K562 (cell line): ENCODE results near the gene SETD4. TPM values are rescaled to one million over a fixed set of nuclear protein-coding genes. Genes with fewer than 3 reads are reported as not detected.

Experiments
- BCLAF1 ChIP-seq, 2 experiments: fragments of 450-650 bp in 1 of 2; IDR thresholded peaks; 2 replicates each; pipeline ENCODE4 v1.6.1; 2011 to 2017; ENCODE audit warnings: low read depth in 2 of 2, antibody characterized with exemption in 1 of 2, borderline replicate concordance in 1 of 2, low read length in 1 of 2, mild to moderate bottlenecking in 1 of 2, mixed read lengths in 1 of 2; ENCODE audit not compliant: control insufficient read depth in 1 of 2
- BHLHE40 ChIP-seq: IDR thresholded peaks from 2 replicates; pipeline ENCODE4 v1.6.1; 2011; ENCODE audit warnings: low read length, improper control_type of control experiment
- C11orf30 ChIP-seq: fragments of 450-650 bp; IDR thresholded peaks from 2 replicates; pipeline ENCODE4 v1.6.1; 2016; ENCODE audit warnings: low read depth, mild to moderate bottlenecking
- CCNT2 ChIP-seq: IDR thresholded peaks from 2 replicates; pipeline ENCODE4 v1.6.1; 2011; ENCODE audit warnings: borderline replicate concordance, low read depth, mild to moderate bottlenecking, moderate library complexity, mixed read lengths, low read length; ENCODE audit not compliant: insufficient read length; ENCODE audit errors: extremely low read depth
- ETV5 ChIP-seq: sonication (generic); formaldehyde crosslinking; IDR thresholded peaks from 2 replicates; pipeline ENCODE4 v1.4.0; 2020; ENCODE audit warnings: low read depth, mild to moderate bottlenecking, missing genetic modification reagents
- HCFC1 ChIP-seq: IDR thresholded peaks from 2 replicates; pipeline ENCODE4 v1.6.1; 2012; ENCODE audit warnings: low read depth, low read length, improper control_type of control experiment
- HMG20B ChIP-seq: fragments of 250-450 bp; sonication (Bioruptor Pico); IDR thresholded peaks from 2 replicates; pipeline ENCODE4 v1.5.0; 2021; ENCODE audit warnings: mild to moderate bottlenecking
- MCM3 ChIP-seq: fragments of 450-650 bp; IDR thresholded peaks from 2 replicates; pipeline ENCODE4 v1.6.1; 2016
- MCM7 ChIP-seq, 2 experiments: fragments of 450-650 bp; IDR thresholded peaks; 2 replicates each; pipeline ENCODE4 v1.6.1; 2016 to 2018
- MEIS2 ChIP-seq: fragments of 450-650 bp; IDR thresholded peaks from 2 replicates; pipeline ENCODE4 v1.6.1; 2014; ENCODE audit warnings: mild to moderate bottlenecking; ENCODE audit not compliant: partially characterized antibody
- MYBL2 ChIP-seq, 2 experiments: fragments of 450-650 bp in 1 of 2; sonication (generic) in 1 of 2; formaldehyde crosslinking in 1 of 2; IDR thresholded peaks; 2 replicates each; pipeline versions ENCODE4 v1.6.1 to v1.8.1; 2017 to 2022; ENCODE audit warnings: borderline replicate concordance in 1 of 2, inconsistent platforms in 1 of 2, low read depth in 1 of 2, mild to moderate bottlenecking in 1 of 2, missing genetic modification reagents in 1 of 2, moderate library complexity in 1 of 2
- PHF21A ChIP-seq: fragments of 450-650 bp; IDR thresholded peaks from 2 replicates; pipeline ENCODE4 v1.6.1; 2017; ENCODE audit warnings: low read depth, borderline replicate concordance
- RBM14 ChIP-seq: fragments of 200-400 bp; formaldehyde crosslinking; IDR thresholded peaks from 2 replicates; pipeline ENCODE4 v1.6.1; 2018; ENCODE audit warnings: low read depth, mild to moderate bottlenecking, low read length, moderate library complexity, borderline replicate concordance; ENCODE audit not compliant: insufficient read depth
- RFX1 ChIP-seq: fragments of 450-650 bp; IDR thresholded peaks from 2 replicates; pipeline ENCODE4 v1.6.1; 2016; ENCODE audit warnings: mild to moderate bottlenecking, moderate library complexity
- SMARCB1 ChIP-seq: IDR thresholded peaks from 2 replicates; pipeline ENCODE4 v1.6.1; 2011; ENCODE audit warnings: improper control_type of control experiment, low read depth; ENCODE audit not compliant: insufficient read length
- SNIP1 ChIP-seq: fragments of 450-650 bp; IDR thresholded peaks from 2 replicates; pipeline ENCODE4 v1.7.1; 2017; ENCODE audit warnings: low read depth, mild to moderate bottlenecking
- TAF9B ChIP-seq: fragments of 450-650 bp; IDR thresholded peaks from 2 replicates; pipeline ENCODE4 v1.6.1; 2018; ENCODE audit warnings: mild to moderate bottlenecking; ENCODE audit not compliant: partially characterized antibody
- ZBTB34 ChIP-seq: fragments of 250-450 bp; sonication (Bioruptor Pico); IDR thresholded peaks from 2 replicates; pipeline ENCODE4 v1.8.0; 2021; ENCODE audit warnings: mild to moderate bottlenecking, moderate library complexity
- ZEB2 ChIP-seq: fragments of 450-650 bp; IDR thresholded peaks from 2 replicates; pipeline ENCODE4 v1.6.1; 2016
- ZMIZ1 ChIP-seq, 2 experiments: fragments of 150-350 bp in 1 of 2; IDR thresholded peaks; 2 replicates each; pipeline ENCODE4 v1.6.1; 2012 to 2016; ENCODE audit warnings: low read depth in 2 of 2, low read length in 2 of 2, mild to moderate bottlenecking in 1 of 2, moderate library complexity in 1 of 2
- ZNF224 ChIP-seq: sonication (generic); formaldehyde crosslinking; IDR thresholded peaks from 2 replicates; pipeline ENCODE4 v1.8.0; 2022; ENCODE audit warnings: mild to moderate bottlenecking, missing genetic modification reagents
- polyA plus RNA-seq, 8 experiments: library from polyadenylated mRNA; depleted of rRNA in 4 of 8; stranded (reverse) in 5 of 8; unstranded in 3 of 8; fragments of >200 nt; fragmentation: Nextera tagmentation in 2 of 8; fragmentation: Illumina TruSeq in 1 of 8; extraction: Ambion mirVana in 2 of 8; extraction: Trizol in 1 of 8; gene quantifications; 2 replicates each; pipeline versions ENCODE4 v1.2.1 to v1.2.3, GENCODE V29; 2011 to 2014; ENCODE audit warnings: inconsistent platforms in 1 of 8, missing spikeins in 1 of 8
- total RNA-seq, 7 experiments: library from RNA; depleted of rRNA in 6 of 7; stranded (reverse); fragments of >200 nt in 6 of 7; fragmentation: Illumina TruSeq in 2 of 7; extraction: Trizol in 2 of 7; gene quantifications; 2 replicates each; pipeline versions ENCODE4 v1.2.1 to v1.2.3, GENCODE V29; 2011 to 2021; ENCODE audit warnings: low replicate concordance in 1 of 7

SETD4 gene
- total and polyA plus RNA-seq, 9 of the 15 experiments (the other 6 are each of a cell fraction or from before 2014, with no cell fraction given), result 16.1 to 51.3 (median 25.7) TPM

- TF ChIP-seq MYBL2 (IDR thresholded peaks at IDR 0.05; ENCODE audit: low read depth) (no peak), MYBL2 (CRISPR knock-in tag; IDR thresholded peaks at IDR 0.05; ENCODE audit: borderline replicate concordance) (no peak), SNIP1 (no peak), ZBTB34 (CRISPR knock-in tag) (no peak), HMG20B (CRISPR knock-in tag) (no peak), ZEB2 (peak; percentile 14; the same call in 1 of the 2 replicates), BHLHE40 (no peak), HCFC1 (no peak), ZNF224 (no peak), PHF21A (no peak), MEIS2 (no peak), CCNT2 (no peak), C11orf30 (peak; percentile 77), MCM3 (no peak), SMARCB1 (no peak), ZMIZ1 (IDR thresholded peaks at IDR 0.05; ENCODE audit: low read depth in 2 of 2, low read length in 2 of 2) (no peak), RBM14 (no peak), RFX1 (no peak), MCM7 (IDR thresholded peaks at IDR 0.05) (no peak), BCLAF1 (IDR thresholded peaks at IDR 0.05; ENCODE audit: borderline replicate concordance in 1 of 2, control insufficient read depth in 1 of 2, low read depth in 2 of 2, low read length in 1 of 2) (no peak), ETV5 (no peak), TAF9B (no peak)
Observed at GRCh38 chr21:36076878-36077655, 16.7 kb upstream of the SETD4 start (continued).
